ENCODE data around the gene RENBP.
A peak's percentile ranks its signal among the peaks of the same experiment; 100 is the strongest.

The RENBP gene

DNA sequence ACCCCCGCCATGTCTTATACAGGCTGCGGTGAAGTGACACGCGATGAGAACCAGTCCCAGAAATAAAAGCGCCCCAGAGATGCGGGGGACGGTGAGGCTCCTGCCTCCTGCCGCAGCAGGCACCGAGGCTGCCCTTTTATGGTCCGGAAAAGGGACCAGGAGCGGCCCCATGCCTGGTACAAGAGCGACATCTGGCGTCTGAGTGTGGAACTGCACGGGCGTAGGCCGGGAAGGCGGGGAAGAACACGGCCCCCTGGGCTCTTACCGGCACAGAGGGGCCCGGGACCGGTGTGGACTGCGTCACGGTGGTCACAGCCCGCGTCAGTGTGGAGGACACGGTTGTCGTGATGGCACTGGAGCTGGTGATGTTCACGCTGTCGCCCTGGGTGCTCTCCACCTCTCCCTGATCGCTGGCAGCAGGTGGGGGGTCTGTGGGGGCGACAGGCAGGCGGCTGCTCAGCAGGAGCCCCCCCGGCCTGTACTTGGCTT is 8.9 kb upstream of the RENBP start:
- DNase-seq = peak; percentile 78

DNA sequence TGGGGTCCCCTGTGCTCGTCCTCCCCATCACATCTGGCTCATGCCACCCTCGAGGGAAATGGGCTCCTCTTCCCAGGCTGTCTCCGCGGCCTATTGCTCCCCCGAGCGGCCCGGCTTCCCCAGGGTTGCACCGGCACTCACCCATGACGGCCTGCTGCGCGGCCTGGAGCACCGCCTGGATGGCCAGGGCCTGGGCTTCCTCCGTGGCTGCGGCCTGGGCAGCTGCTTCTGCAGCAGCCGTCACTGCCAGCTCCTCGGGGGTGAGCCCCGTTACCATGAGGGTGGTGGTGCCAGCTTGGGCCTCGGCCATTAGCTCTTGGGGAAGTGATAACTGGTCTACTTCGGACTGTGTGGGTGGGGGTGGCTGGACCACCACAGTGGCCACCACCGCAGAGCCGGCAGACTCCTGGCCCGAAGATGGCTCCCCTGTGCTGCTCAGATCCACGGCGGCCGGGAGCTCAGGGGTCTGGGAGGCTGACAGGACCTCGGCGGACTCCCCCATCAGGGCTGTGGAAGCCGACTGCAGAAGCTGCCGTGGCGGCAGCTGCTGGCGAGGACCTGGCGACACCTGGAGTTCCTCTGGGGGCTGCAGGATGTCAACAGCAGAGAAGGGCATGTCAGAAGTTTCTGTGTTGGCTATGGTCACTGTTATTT is 8.1 kb upstream of the RENBP start:
- DNase-seq = no peak

DNA sequence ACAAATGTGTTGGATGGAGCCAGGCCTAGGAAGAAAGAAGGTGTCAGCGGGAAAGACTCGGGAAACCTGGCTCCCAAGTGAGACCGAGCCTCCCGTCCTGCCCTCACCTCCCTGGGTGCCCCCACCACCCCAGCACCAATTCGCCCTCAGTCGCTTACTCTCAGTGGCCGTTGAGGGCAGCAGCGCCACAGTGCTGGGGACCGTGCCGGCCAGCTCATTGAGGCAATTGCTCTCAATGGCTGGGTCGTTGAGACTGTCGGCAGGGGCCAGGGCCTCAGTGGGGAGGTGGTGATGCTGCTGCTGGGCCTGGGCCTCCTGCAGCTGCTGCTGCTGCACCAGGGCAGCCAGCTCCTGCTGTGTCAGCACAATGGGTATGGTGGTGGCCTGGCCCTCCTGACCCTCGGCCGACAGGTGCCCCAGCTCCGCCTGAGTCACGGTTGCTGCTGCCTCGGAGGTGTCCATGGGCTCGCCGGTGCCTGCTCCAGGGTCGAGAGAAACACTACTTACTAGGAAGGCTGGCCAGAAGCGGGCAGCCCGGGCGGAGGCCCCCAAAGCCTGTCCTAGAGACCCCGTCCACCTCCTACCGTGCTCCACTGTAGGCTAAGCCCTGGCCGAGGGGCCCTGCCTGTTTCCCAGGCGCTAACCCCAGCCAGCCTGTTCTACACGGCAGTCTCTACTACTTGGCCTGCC is 7.4 kb upstream of the RENBP start:
- no peak for DNase-seq

DNA sequence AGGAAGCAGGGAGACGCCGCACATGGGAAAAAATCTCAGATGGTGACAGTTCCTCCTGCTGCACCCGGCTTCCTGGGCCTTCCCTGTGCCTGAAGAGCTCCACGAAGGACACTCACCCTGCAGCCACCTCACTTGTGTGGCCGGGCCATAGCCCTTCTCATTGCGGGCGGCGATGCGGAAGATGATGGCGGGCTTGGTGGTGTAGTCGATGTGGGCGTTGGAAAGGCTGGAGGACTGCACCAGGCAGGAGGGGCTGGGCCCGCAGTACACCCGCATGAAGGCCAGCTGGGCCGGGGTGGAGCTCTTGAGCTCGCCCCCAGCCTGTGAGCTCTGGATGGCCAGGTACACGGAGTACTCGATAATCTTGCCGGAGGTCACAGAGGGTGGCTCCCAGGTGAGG is 5.7 kb upstream of the RENBP start:
- DNase-seq = no peak

DNA sequence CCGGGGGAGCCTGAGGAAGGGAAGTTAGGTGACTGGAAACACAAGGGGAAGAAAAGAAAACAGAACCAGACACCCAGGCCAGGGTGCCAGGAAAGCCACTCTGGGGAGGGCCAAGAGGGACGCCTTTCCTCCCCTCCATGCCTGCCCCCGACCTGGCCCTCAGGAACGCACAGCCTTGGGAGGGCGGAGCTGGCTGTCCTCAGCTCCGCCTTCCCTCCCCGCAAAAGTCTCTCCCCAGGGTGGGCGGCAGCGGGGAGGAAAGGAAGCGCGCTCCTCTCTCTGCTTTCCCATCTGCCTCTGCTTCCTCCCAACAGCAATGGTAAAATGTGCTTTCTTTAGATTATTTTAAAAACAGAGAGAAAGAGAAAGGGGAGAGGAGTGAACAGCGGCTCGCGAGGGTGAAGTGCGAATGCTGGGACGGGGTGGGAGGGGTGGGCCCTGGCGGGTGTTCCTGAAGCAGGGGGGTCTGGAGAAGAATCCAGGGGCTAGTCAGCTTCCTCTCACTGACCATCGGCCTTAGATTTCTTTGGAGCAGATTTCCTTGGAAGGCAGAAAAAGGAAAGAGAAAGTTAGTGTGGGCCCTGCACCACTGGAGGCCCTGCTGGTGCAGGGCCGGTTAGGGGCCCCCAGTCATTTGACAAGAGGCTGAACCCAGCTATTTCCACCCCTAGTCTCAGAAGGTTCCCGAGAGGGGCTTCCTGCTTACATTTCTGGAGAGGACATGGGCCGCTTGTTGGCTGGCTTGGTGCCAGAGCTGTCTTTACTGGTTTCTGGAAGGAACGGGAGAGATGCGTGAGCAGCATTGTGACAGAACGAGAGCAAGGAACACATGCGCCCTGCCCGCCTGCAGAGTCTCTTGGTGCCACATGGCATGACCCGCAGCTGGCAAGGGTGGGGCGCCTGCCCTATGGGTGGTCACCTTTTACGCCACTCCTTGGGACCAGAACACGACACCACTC is 4.7 kb upstream of the RENBP start:
- no peak for DNase-seq

DNA sequence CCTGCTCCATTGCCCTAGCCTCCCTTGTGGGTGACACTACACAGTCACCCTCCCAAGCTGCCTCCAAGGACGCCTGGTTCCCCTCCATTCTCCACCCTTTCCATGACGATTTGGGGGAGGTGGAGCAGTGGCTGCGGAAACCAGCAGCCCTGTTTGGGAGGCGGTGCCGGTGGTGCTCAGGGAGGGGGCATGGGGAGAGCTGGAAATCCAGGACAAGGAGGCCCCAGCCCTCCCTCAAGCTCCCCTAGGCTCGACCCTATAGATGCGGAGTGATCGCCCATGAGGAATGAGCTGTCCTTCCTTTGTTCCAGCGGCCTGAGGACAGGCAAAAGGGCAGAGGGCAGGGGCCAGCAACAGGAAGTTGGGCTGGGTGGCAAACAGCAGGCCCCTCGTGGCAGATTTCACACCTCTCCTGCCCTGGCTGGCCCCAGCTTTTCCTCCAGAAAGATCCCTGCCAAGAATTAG is 3.6 kb upstream of the RENBP start:
- no peak for DNase-seq

DNA sequence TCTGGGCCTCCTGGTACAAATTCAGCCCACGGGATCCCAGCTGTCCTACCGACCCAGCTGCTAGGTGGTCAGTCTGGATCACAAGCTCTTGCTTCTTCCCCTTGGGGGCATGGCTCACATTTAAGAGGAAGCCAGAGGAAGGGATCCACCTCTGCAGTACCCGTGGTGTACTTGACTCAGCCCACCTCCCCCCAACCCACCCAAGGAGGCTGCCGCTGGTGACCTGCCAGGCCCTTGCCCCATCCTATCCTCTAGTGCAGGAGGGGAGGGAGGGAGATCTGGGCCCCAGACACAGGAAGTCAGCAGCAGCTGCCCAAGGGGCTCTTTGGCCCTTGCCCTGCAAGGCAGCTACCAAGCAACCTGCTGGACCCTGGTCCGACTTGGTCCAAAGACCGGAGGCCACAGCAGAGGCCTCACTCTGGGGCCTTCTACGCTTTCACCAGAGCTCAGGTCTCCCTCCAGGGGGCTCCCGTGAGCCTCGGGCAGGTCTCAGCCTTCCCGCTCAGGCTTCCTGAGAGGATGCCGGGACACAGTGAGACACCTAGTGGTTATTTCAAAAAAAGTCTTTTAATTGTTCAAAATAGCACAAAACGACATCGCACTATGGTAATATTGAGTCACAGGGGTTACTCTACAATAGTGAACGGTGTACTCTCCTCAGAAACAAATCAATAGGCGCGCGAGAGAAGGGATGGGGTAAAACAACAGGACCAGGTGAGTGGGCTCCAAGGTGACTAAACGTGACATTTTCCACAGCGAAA is 2.7 kb upstream of the RENBP start:
- DNase-seq = peak; percentile 74

DNA sequence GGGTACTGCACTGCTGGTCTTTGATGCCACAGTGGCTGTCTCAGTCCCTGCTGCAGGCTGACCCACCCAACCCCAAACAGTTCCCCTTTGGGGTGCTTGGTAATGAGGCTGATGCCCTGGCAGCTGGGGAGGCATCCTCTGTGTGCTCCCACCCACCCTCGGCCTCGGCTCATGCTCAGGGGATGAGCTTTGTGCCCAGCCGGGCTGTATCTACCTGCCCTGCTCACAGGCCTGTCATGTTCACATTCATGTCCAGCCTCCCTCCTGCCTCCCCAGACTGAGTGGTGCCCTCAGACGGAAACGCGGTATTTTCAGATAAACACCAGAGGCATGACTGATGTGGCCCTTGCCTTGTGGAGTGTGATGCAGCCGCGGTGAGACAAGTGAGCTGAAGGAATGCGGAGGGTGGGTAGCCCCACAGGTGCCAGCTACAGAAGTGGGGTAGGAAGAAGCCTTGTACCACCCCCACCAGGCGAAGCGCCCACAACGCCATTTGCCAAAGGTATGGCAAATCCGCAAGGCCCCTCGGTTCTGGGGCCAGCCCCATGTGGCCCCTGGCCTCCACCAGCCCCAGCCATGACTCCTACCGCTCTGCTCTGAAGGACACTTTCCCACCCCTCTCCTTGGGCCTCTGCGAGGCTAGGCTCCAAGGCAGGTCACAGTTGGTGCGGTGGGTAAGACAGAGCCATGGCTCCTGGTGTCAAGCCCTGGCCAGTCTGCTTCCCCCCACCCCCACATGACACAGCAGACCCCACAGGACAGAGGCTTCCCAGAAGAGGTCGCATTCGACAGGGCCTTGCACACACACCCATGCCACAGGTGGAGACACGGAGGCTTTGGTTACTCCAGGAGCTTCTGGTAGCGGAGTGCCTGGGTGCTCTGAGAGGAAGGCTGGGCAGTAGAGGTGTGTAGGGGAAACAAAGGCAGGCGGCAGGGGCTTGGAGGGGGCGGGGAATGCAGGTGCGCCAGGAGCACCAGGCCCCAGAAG is 1.8 kb upstream of the RENBP start:
- no peak for DNase-seq

DNA sequence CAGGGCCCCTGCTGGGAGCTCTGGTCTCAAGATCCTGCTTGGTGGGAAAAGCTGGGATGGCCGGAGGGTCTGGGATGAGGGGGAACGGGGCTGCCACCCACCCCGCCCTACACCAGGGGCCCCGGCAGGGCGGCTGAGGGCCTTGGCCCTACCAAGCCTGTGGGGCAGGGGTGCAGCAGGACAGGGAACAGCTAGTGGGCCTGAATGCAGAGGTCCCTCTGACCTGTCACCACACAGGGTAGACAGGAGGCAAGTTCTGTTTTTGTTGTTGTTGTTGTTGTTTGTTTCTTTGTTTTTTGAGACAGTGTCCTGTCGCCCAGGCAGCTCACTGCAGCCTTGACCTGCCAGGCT is 332 bp upstream of the RENBP start:
- DNase-seq = no peak

DNA sequence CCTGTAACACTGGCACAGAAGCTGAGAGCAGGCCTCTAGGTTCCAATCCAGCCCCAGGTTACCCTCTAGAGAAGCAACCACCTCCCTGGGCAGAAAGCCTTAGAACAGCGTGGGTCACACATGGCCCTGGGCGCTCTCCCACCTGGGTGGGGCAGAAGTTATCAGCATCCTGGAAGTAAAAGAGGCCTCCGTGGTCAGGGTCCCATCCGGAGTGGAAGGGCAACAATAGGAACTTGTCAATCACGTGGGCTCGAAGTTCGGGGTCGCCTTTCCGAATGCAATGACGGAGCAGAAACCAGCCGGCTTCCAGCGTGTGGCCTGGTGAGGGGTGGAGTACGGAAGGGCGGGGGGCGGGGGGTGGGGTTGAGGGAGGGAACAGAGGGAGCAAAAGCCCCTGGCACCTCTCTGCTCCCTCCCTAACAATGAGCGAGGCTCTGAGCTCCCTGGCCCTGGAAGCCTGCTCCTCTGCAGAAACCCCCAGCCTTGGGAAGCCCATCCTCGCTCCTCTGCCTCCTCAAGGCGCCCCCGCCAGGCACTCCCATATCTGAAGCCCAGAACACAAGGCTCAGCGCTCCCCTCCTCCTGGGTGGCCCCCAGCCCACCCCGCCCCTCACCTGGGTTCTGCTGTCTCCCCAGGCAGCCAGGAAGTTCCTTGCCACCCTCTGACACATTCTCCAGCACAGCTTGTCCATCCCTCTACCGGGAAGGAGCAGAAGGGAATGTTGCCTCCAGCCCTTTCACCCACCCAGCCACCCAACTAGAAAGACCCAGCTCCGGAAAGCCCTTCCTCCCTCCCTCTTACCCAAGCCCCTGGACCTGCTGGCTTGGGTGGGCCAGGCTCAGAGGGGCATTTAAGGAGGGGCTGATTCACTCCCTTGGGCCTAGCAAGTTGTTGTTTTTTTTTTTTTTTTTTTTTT is 2.8 kb downstream of the RENBP start:
- no peak for DNase-seq

DNA sequence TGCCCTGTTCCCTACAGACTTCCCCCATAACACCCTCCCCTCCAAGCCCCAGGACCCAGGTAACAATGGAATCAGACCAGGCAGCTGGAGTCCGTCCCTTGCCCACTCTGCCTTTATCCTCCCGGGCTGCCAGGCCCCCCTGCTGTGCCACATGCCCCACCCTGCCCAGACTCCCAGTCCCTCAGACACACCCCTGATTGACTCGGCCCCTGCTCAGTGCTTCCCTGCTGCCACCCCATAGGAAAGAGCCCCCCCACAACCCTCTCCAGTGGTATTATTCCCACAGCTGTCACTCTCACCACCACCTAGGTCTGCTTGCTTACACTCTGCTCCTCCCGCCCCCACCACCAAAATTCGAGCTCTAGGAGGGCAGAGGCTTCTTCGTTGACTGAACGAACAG is 4.9 kb downstream of the RENBP start:
- DNase-seq = no peak

DNA sequence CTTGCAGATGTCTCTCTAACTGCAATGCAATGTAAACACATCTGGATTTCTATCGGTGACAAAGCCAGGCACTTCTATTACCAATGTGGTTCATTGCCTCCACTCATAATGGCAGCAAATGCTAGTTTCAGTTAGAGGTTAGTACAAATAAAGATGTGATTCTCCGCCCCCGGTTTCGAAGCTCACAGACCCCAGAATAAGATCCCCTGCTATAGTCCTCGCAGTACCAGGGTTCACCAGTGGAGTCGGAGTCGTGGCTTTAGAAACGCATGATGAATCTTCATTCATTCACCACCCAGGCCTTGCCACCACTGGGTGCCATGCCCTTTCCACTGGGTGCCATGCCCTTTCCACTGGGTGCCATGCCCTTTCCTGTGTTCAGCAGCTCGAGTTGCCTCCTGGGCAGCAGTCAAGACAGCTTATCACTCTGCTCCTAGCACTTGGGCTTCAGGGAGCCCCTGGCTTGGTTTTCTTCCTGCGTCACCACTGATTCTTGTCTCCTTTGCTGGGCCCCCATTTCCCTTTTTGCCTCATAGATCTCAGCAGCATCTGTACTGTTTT is 6.1 kb downstream of the RENBP start:
- no peak for DNase-seq

DNA sequence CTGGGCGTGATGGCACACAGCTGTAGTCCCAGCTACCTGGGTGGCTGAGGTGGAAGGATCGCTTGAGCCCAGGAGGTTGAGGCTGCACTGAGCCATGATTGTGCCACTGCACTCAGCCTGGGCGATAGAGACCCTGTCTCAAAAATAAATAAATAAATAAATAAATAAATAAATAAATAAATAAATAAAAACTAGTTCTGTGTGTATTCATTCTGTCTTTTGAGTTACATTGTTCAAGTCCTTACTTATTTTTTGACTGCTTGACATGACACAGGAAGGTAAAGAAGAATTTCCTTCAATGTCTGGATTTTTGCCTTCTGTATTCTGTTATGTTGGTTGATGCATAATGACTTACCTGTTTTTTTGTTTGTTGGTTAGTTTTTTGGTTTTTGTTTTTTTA is 7.4 kb downstream of the RENBP start:
- DNase-seq = no peak

DNA sequence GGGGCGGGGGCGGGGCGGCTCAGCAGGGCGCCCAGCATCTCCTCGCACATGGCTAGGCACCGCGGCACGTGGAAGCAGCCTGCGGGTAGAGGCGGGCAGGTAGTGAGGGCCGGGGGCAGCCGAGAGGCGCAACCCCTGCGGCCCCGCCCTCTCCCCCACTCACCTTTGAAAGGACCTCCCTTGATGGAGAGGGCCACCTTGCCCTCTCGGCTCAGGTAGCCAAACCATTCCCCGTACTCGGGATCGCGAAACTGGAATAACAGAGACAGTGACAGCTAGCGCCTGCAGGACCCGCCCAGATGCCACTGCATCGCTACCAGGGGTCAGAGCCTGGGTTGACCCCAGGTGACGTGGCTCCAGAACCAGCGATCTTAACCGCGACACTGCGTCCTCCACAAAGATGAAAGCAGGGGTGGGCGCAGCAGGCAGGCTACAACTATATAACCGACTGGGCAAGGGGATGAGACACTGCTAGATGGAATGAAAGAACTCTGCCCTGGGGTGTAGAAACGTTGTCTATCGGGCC is 9.1 kb downstream of the RENBP start:
- no peak for DNase-seq

DNA sequence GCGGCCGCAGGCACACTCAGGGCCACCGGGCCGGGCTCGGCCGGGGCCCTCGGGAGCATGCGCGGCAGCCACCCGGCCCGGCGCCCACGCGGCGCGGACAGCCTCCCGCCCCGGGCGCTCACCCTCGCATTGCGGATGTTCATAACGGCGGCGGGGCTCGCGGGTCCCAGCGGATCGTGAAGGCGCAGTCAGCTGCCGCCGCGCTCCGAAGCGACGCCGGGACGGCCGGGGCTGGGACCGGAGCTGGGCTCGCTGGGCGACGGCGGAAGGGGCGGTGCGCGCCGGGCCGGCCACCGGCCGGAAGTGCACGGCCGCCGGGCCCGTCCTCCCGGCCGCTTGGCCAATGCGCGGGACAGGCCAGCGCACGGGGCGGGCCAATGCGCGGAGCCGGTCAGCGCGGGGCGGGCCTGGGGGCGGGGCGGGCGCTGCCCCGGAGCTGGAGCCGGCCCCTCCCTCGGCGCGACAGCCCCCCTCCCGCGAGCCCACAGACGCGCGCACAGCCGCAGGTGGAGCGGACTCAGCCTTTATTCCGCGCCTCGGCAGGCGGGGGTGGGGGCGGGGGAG is 9.6 kb downstream of the RENBP start, which contains the start of gene NAA10:
TSS of gene NAA10 (minus strand) at position 276 of the 564 bp plus-strand sequence. CDS start at position 143, 133 bp downstream.
- DNase-seq = peak; percentile 43

DNA sequence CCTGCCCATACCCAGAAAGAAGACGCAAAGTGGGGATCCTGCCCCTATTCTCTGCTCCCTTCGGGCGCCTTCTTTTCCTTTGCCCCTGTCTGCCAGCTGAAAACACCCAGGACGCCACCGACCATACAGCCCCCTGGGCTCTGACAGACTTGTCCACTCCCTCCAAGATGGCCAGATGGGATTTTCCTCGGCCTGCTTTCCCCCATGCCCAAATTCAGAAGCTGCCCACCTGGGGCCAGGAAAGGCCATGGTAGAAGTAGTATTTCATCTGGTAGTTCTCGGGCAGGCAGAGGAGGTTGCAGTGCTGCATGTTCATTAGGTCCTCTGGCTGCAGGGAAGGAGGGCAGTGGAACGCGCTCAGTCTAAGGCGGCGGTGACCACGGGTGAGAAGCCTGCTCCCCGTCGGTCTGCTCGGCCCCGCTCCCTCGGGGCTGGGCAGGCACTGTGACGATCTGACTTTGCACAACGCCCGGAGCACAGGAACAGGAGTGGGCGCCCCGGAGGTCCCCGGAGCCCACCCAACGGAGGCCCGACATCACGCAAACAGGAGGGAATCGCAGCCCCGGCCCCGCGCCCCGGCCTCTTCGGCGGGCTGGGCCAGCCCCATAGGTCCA is 10.2 kb downstream of the RENBP start:
- DNase-seq = no peak

DNA sequence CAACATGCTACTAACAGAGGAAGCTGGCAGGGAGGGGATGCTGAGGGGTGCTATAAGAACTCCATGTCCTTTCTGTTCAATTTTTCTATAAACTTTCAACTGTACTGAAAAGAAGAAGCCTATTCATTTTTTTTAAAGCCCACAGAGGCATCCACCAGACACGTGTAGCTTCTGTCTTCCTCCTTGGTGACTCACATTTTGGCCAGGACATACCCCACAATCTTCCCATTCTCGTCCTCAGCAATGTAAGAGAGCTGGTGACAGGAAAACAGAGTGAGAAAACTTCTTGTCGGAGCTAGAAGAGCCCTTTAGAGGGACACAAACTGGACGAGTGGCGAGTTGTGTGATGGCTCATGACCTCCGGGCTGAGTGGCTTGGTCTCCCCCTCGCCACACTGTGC is 10.7 kb downstream of the RENBP start:
- DNase-seq = no peak

DNA sequence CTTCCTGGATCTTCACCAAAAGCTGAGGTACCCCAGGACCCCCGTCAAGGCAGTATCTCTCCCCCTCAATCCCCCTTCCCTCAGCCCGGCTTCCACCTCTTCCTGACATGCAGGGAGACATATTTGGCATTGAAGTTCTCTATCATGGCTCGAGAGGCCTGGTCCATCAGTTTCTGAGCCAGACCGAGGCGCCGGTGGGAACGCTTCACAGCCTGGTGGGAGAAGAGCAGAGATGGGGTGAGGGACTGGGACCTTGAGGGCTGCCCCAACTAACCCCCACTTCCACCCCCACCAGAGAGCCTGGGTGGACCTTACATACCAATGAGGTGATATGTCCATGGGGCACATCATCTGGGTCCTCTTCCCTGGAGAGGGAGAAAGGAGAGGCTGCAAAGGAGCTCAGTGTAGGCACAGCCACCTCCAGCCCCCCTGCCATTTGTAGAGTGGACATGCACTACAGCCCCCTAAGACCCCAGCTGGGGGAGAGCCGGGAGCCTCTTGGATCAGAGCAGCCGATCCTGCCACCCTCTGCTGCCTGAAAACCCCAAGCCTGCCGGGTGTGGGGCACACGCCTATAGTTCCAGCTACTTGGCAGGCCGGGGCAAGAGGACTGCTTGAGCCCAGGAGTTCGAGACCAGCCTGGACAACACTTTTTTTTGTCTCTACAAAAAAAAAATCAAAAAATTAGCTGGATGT is 12.1 kb downstream of the RENBP start:
- DNase-seq = no peak

All from activated gamma-delta T cell treated with Interleukin-2 at 50 U/mL for 16 hours (primary cell).